ENCODE data around the gene SRP14. TPM values are rescaled to one million over a fixed set of nuclear protein-coding genes. Genes with fewer than 3 reads are reported as not detected.

SRP14 gene
- total RNA-seq, 1 donor from 2014 or later: 320 TPM

- H3K4me2 ChIP-seq (ENCODE audit: low read length): peak overlapping the region; percentile 83
- H4K20me1 ChIP-seq (ENCODE audit: insufficient read depth, low read length): no peaks in the 10 kb centered on the region
- no peaks in the 10 kb centered on the region for H3K27me3 ChIP-seq (ENCODE audit: insufficient read depth, low read length)
- DNase-seq (ENCODE audit: low read depth): no peak
- no peak for FAIRE-seq
- peak overlapping the region; percentile 58 for H3K9ac ChIP-seq (ENCODE audit: low read length)
- no peak overlapping the region for H2AFZ ChIP-seq (ENCODE audit: low read depth, low read length)
- peaks cover 3% of the 10 kb centered on the region for H3K36me3 Mint-ChIP-seq (ENCODE audit: low read depth, unreplicated experiment)
- no peaks in the 10 kb centered on the region for H3K9me3 Mint-ChIP-seq (ENCODE audit: unreplicated experiment)
- H3K4me1 ChIP-seq (ENCODE audit: insufficient read depth, low read length): peaks cover 33% of the 10 kb centered on the region
- no peaks in the 10 kb centered on the region for H3K79me2 ChIP-seq (ENCODE audit: insufficient read depth, low read length)
- H3K27ac Mint-ChIP-seq (ENCODE audit: unreplicated experiment): no peak overlapping the region
- H3K27ac ChIP-seq (ENCODE audit: low read depth, low read length): no peak overlapping the region
- H3K9me3 ChIP-seq (ENCODE audit: insufficient read depth, low read depth, low read length): no peaks in the 10 kb centered on the region
- H3K4me3 Mint-ChIP-seq (ENCODE audit: unreplicated experiment): no peak overlapping the region
- no peak for TF ChIP-seq EZH2 (IDR thresholded peaks at IDR 0.05; ENCODE audit: insufficient read depth, low read length)
- TF ChIP-seq CTCF (IDR thresholded peaks at IDR 0.05; ENCODE audit: insufficient read depth, low read depth, low read length): no peak
- H3K27me3 Mint-ChIP-seq (ENCODE audit: low read depth, unreplicated experiment): no peaks in the 10 kb centered on the region
- no peak overlapping the region for H3K4me3 ChIP-seq (ENCODE audit: insufficient read depth, low read depth, low read length)
- peaks cover 33% of the 10 kb centered on the region for H3K4me1 Mint-ChIP-seq (ENCODE audit: low read depth, unreplicated experiment)
- no peaks in the 10 kb centered on the region for H3K36me3 ChIP-seq (ENCODE audit: insufficient read depth, low read length)
These were observed 6.7 kb upstream of the SRP14 start for GRCh38 chr15:40045572-40046217.

GRCh38 chr15:40044717-40045571 is 6.0 kb upstream of the SRP14 start:
- Histone ChIP-seq H3K27me3 (ENCODE audit: insufficient read depth, low read length) (no peaks in the 10 kb centered on the region), H3K9ac (ENCODE audit: low read length) (peak overlapping the region; percentile 58), H3K4me2 (ENCODE audit: low read length) (peak overlapping the region; percentile 83), H4K20me1 (ENCODE audit: insufficient read depth, low read length) (no peaks in the 10 kb centered on the region), H3K4me1 (ENCODE audit: insufficient read depth, low read length) (peaks cover 36% of the 10 kb centered on the region), H3K4me3 (ENCODE audit: insufficient read depth, low read depth, low read length) (peak overlapping the region; percentile 31), H3K9me3 (ENCODE audit: insufficient read depth, low read depth, low read length) (no peaks in the 10 kb centered on the region), H3K79me2 (ENCODE audit: insufficient read depth, low read length) (no peaks in the 10 kb centered on the region), H3K27ac (ENCODE audit: low read depth, low read length) (no peak overlapping the region), H3K36me3 (ENCODE audit: insufficient read depth, low read length) (no peaks in the 10 kb centered on the region), H2AFZ (ENCODE audit: low read depth, low read length) (peak overlapping the region; percentile 53)
- TF ChIP-seq EZH2 (IDR thresholded peaks at IDR 0.05; ENCODE audit: insufficient read depth, low read length) (no peak), CTCF (IDR thresholded peaks at IDR 0.05; ENCODE audit: insufficient read depth, low read depth, low read length) (peak; percentile 80)
- FAIRE-seq (no peak), DNase-seq (ENCODE audit: low read depth) (peak; percentile 58)
- H3K4me1 Mint-ChIP-seq (ENCODE audit: low read depth, unreplicated experiment): peaks cover 38% of the 10 kb centered on the region
- H3K9me3 Mint-ChIP-seq (ENCODE audit: unreplicated experiment): no peaks in the 10 kb centered on the region
- H3K4me3 Mint-ChIP-seq (ENCODE audit: unreplicated experiment): peak overlapping the region; percentile 11
- peaks cover 2% of the 10 kb centered on the region for H3K36me3 Mint-ChIP-seq (ENCODE audit: low read depth, unreplicated experiment)
- H3K27me3 Mint-ChIP-seq (ENCODE audit: low read depth, unreplicated experiment): no peaks in the 10 kb centered on the region
- no peak overlapping the region for H3K27ac Mint-ChIP-seq (ENCODE audit: unreplicated experiment)
